Upper lobe of left lung (tissue), 4 donors: ENCODE data around the gene LIPT1.

Experiments
- CTCF ChIP-seq, 6 experiments: fragments of 450-650 bp in 4 of 6; fragments of 200-600 bp in 2 of 6; sonication (generic) in 2 of 6; IDR thresholded peaks; one replicate each; pipeline ENCODE4 v1.5.1; 2016 to 2019; ENCODE audit warnings: antibody characterized with exemption in 6 of 6
- POLR2A ChIP-seq, 4 donors: fragments of 450-650 bp; IDR thresholded peaks; one replicate each; pipeline ENCODE4 v1.5.1; 2016 to 2017; ENCODE audit warnings: antibody characterized with exemption in 4 of 4, mild to moderate bottlenecking in 2 of 4
- POLR2AphosphoS5 ChIP-seq, 2 donors: sonication (generic); formaldehyde crosslinking; IDR thresholded peaks; one replicate each; pipeline ENCODE4 v1.5.1; 2017; ENCODE audit warnings: antibody characterized with exemption in 2 of 2

DNA sequence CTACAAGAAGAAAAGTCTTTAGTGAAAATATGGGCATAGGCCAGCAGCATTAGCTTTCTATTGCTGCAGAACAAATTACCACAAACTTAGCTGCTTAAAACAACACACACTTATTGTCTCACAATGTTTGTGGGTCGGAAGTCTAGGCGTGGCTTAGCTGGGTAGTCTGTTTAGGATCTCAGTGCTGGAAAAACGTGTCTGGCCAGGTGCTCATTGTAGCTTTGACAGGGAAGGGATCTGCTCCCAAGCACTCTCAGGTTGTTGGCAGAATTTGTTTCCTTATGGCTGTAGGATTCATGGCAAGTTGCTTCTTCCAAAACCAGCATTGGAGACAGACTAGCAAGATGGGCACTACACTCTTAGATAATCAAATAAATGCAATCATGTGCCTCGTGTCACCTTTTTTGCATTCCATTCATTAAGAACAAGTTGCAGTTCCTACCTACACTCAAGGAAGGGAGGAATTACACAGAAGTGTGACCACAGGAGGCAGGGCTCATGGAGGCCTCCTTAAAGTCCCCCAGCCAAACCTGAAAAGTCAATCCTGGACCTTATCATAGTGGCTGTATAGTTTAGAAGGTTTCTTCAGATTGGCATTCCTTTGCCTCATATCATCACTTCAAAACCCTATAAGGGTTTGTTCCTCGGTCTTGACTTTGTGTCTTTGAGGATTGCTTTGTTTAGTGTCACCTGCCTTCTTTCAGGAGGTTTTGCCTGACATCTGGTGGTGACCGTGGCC lies 43.5 kb downstream of the LIPT1 start:
- TF ChIP-seq POLR2A (IDR thresholded peaks at IDR 0.05) (no peak), CTCF (IDR thresholded peaks at IDR 0.05) (no peak), POLR2AphosphoS5 (IDR thresholded peaks at IDR 0.05) (no peak)
